Stomach smooth muscle (tissue), 2 donors: ENCODE data around the gene LIN7B.

ENCODE experiments used
- H3K27ac ChIP-seq: one replicate; pipeline ENCODE4 v1.7.0; 2013; ENCODE audit warnings: mild to moderate bottlenecking, low read length, inconsistent platforms
- H3K27me3 ChIP-seq, 2 donors: one replicate each; pipeline ENCODE4 v1.7.0; 2013; ENCODE audit warnings: low read length in 2 of 2; ENCODE audit not compliant: insufficient read depth in 2 of 2, control insufficient read depth in 1 of 2
- H3K36me3 ChIP-seq, 2 donors: one replicate each; pipeline ENCODE4 v1.7.0; 2013; ENCODE audit warnings: low read length in 2 of 2; ENCODE audit not compliant: control insufficient read depth in 2 of 2, insufficient read depth in 2 of 2
- H3K4me1 ChIP-seq: one replicate; pipeline ENCODE4 v1.7.0; 2013; ENCODE audit warnings: low read length; ENCODE audit not compliant: control insufficient read depth, insufficient read depth
- H3K4me3 ChIP-seq, 2 donors: one replicate each; pipeline ENCODE4 v1.7.0; 2013; ENCODE audit warnings: low read length in 2 of 2
- H3K9ac ChIP-seq, 2 donors: one replicate each; pipeline ENCODE4 v1.7.0; 2013; ENCODE audit warnings: low read length in 2 of 2, mild to moderate bottlenecking in 1 of 2
- H3K9me3 ChIP-seq, 2 donors: one replicate each; pipeline ENCODE4 v1.7.0; 2013; ENCODE audit warnings: low read length in 2 of 2; ENCODE audit not compliant: control insufficient read depth in 2 of 2
- donor health status: healthy.
- donor health status: Pancreatic carcinoma.

LIN7B gene

DNA sequence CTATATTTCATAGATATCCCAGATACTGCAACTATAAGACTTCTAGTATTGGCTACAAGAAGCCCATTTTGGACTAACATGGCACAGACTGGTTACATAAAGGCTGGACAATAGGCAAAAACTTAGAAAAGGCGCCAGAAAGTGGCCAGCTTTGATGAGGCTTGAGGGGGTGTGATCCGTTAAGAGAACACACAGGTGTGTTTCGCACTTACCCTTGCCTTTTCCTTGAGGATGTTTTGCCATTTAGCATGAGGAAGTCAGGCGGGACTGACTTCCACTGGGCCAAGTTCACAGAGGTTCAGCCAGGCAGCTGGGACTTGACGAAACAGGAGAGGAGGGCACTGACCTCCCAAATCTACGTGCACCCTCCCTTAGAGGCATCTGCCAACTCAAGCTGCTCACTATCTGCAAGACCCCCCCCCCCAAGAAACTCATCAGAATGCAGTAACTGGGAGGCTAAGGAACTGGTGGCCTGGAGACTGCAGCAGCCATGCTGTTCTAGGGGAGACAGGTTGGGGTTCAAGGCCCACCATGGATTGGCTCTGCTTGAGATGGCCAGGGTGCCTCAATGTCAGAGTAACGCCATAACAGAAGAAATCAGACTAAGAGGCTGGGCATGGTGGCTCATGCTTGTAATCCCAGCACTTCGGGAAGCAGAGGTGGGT, 4.5 kb upstream of the LIN7B start:
- H3K27ac ChIP-seq: no peak overlapping the region
- H3K4me3 ChIP-seq: no peak overlapping the region
- peaks cover 13% of the 10 kb centered on the region for H3K4me1 ChIP-seq
- no peaks in the 10 kb centered on the region for H3K9me3 ChIP-seq
- H3K27me3 ChIP-seq: no peaks in the 10 kb centered on the region
- no peak overlapping the region for H3K9ac ChIP-seq
- H3K36me3 ChIP-seq: peaks cover 20 to 33% of the 10 kb centered on the region in 2 donors

DNA sequence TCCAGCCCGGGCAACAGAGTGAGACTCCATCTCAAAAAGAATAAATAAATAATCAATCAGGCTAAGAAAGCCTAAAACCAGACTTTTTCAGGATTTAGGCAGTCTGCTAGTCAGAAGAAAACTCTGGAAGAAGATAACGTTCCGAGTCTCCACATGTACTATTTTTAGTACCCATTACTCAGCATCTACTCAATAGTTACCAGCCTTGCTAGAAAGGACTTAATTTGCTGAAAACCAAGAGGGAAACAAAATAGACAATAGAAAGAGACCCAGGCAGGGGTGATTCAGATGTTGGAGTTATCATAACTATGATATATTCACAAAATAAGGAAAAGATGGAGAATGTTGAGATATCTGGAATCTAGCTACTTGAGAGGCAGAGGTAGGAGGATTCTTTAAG, 3.6 kb upstream of the LIN7B start:
- Histone ChIP-seq H3K36me3 (peaks cover 15 to 28% of the 10 kb centered on the region in 2 donors), H3K4me1 (peaks cover 13% of the 10 kb centered on the region), H3K27me3 (no peaks in the 10 kb centered on the region), H3K9ac (no peak overlapping the region), H3K4me3 (no peak overlapping the region), H3K27ac (no peak overlapping the region), H3K9me3 (no peaks in the 10 kb centered on the region)

DNA sequence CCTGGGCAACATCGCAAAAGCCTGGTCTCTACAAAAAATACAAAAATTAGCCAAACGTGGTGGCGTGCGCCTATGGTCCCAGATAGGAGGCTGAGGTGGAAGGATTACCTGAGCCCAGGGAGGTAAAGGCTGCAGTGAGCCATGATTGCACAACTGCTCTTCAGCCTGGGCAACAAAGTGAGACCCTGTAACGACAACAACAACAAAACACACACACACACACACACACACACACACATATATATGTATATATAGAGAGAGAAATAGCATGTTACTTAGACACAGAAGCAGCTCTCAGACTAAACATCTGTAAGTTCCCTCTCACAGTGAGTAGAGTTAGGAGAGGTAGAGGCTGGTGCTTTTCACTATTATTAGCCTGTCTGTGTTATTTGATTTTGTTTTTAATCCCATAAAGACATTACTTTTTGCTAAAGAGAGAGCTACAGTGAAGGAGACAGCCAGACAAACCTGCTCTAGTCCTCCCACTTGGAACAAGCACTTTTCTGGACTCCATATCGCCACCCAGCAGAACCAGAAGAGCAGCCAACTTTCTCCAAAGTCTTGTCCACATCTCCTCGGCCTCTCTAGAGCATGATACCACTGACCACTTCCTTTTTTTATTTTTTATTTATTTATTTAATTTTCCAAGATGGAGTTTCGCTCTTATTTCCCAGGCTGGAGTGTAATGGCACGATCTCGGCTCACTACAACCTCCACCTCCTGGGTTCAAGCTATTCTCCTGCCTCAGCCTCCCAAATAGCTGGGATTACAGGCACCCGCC, 2.8 kb upstream of the LIN7B start:
- Histone ChIP-seq H3K4me1 (peaks cover 16% of the 10 kb centered on the region), H3K9ac (no peak overlapping the region), H3K9me3 (no peaks in the 10 kb centered on the region), H3K27ac (no peak overlapping the region), H3K4me3 (no peak overlapping the region), H3K36me3 (peaks cover 9 to 20% of the 10 kb centered on the region in 2 donors), H3K27me3 (no peaks in the 10 kb centered on the region)

GRCh38 chr19:49114630-49115363, 627 bp downstream of the LIN7B start:
- Histone ChIP-seq H3K27ac (peak overlapping the region; percentile 41), H3K9ac (peak overlapping the region in 1 of 2 donors; percentile 42), H3K4me1 (peaks cover 33% of the 10 kb centered on the region), H3K36me3 (peaks cover 0 to 3% of the 10 kb centered on the region in 2 donors), H3K4me3 (peak overlapping the region; percentile 54 to 82), H3K9me3 (no peaks in the 10 kb centered on the region), H3K27me3 (no peaks in the 10 kb centered on the region)

DNA sequence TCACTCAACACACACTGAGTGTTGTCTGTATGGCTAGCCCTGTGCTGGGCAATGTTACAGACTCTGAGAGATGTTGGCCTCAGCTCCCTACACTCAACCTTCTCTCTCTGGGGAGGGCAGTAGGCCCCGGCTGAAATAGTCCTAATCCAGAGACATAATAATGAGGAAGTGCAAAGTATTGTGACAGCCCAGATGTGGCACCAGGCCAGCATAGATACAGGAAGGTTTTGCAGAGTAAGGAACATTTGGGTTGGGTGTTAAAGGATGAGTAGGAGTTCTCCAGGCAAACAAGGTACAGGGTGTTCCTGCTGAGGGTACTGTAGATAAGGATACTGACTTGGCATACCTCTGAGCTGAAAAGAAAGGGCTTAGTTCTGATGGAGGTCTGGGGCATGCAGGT, 2.4 kb downstream of the LIN7B start:
- Histone ChIP-seq H3K27me3 (no peaks in the 10 kb centered on the region), H3K27ac (no peak overlapping the region), H3K36me3 (peaks cover 0 to 3% of the 10 kb centered on the region in 2 donors), H3K9ac (no peak overlapping the region), H3K4me1 (peaks cover 35% of the 10 kb centered on the region), H3K9me3 (no peaks in the 10 kb centered on the region), H3K4me3 (no peak overlapping the region)

DNA sequence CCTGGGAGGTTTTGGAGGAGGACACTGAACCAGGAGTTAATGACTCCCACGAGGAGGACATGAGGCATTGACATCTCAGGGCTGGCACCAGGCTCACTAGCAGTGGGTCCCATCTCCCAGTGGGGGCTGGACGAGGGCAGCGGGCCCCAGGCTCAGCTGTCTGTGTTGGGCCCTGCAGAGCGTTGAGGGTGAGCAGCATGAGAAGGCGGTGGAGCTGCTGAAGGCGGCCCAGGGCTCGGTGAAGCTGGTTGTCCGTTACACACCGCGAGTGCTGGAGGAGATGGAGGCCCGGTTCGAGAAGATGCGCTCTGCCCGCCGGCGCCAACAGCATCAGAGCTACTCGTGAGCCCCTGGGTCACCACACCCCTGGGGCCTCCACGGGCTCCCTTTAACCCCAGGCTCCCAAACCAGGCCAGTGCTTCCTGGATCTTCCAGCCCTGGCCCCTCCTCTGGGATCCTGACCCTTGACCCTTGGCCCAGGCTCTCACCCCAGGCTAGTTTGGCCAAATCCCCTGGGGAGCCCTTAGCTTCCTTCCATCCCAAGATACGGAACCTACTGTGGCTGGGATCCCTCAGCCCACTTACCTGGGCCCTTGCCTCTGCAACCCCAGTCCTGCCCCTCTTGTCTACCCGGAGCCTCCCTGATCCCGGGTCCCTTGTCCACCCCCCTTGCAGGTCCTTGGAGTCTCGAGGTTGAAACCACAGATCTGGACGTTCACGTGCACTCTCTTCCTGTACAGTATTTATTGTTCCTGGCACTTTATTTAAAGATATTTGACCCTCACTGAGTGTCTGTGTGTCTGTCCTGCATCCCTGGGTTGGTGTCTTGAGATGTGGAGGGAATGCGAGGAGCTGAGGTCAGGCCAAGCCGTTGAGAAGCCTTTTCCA, 3.8 kb downstream of the LIN7B start:
- H3K4me3 ChIP-seq: peak overlapping the region; percentile 76 to 78
- no peaks in the 10 kb centered on the region for H3K9me3 ChIP-seq
- no peaks in the 10 kb centered on the region for H3K27me3 ChIP-seq
- peak overlapping the region; percentile 84 for H3K27ac ChIP-seq
- peaks cover 32% of the 10 kb centered on the region for H3K4me1 ChIP-seq
- peak overlapping the region; percentile 42 to 74 for H3K9ac ChIP-seq
- peaks cover 0 to 3% of the 10 kb centered on the region in 2 donors for H3K36me3 ChIP-seq

- Histone ChIP-seq H3K9me3 (no peaks in the 10 kb centered on the region), H3K27me3 (no peaks in the 10 kb centered on the region), H3K4me1 (peaks cover 29% of the 10 kb centered on the region), H3K36me3 (peaks cover 0 to 3% of the 10 kb centered on the region in 2 donors), H3K27ac (peak within 1 kb of the TSS; percentile 84), H3K4me3 (peak within 1 kb of the TSS; percentile 76 to 78), H3K9ac (peak within 1 kb of the TSS; percentile 71 to 74)
These were observed 4.6 kb downstream of the LIN7B start, which contains the start of gene C19orf73 for GRCh38 chr19:49118565-49119410. C19orf73 (minus strand) TSS chr19:49119143; CDS start chr19:49119022, 121 bp downstream.

DNA sequence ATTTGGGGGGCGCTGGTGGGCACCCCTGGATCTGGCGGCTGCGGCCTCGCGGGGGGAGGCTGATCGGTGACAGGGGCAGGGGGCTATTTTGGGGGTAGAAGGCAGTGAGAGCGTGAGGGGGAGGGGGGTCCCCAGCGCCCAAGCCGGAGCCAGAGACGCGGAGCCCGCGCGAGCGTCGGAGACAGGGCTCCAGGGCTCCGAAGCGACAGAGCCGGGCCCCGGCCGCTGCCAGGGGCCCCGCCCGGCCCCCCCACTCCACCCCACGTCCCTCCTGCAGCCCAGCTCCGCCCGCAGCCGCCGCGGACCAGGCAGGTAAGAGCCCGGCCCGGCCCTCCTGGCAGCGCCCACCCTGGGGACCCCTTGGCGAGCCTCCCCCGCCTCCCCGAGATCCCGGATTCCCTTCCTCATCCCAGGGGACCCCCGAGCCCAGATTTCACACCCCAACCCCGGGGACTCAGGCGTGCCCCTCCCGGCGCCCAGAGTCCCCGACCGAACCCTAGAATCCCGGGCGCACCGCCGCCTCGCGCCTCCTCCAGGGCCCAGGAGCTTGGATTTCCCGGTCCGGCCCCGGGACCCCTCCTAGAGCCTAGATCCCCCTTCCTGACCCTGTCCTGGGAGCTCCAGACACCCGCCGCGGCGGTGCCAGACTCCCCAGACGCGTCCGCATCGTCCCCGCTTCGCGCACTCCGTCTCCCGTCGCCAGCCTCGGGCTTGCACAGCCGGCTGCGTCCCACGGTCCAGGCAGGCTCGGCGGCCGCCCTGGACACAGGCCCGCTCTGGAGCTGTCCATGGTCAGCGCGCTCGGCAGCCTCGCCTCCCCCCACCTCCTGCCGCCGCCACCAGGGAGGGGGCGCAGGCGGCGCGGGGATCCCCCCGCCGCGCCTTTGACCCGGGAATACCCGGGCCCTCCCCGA, 5.5 kb downstream of the LIN7B start, which contains the start of gene PPFIA3:
Gene PPFIA3 (plus strand): TSS at position 134 of the 914 bp plus-strand sequence. CDS start 8,330 bp downstream, outside the sequence.
- Histone ChIP-seq H3K4me1 (peaks cover 26% of the 10 kb centered on the region), H3K4me3 (peak within 1 kb of the TSS; percentile 76 to 78)

GRCh38 chr19:49120325-49120683, 6.1 kb downstream of the LIN7B start:
- Histone ChIP-seq H3K9me3 (no peaks in the 10 kb centered on the region), H3K9ac (no peak overlapping the region), H3K4me3 (peak overlapping the region in 1 of 2 donors; percentile 57), H3K36me3 (peaks cover 0 to 3% of the 10 kb centered on the region in 2 donors), H3K27ac (no peak overlapping the region), H3K27me3 (no peaks in the 10 kb centered on the region), H3K4me1 (peaks cover 26% of the 10 kb centered on the region)

More for the DNA sequence above, 5.5 kb downstream of the LIN7B start, which contains the start of gene PPFIA3:
- H3K9ac ChIP-seq: peak within 1 kb of the TSS; percentile 71 to 74
- H3K27ac ChIP-seq: peak within 1 kb of the TSS; percentile 84
- H3K27me3 ChIP-seq: no peaks in the 10 kb centered on the region
- H3K9me3 ChIP-seq: no peaks in the 10 kb centered on the region
- H3K36me3 ChIP-seq: peaks cover 0 to 3% of the 10 kb centered on the region in 2 donors
